GM12874 (cell line): ENCODE results near the gene EFNA2.

Experiments
- TF ChIP-seq, protein P1 (sequence below): IDR thresholded peaks from 2 replicates; pipeline ENCODE4 v1.5.1; 2011; ENCODE audit warnings: low read depth, mild to moderate bottlenecking, control low read depth, low read length, moderate library complexity; ENCODE audit not compliant: insufficient read depth

EFNA2 gene

DNA sequence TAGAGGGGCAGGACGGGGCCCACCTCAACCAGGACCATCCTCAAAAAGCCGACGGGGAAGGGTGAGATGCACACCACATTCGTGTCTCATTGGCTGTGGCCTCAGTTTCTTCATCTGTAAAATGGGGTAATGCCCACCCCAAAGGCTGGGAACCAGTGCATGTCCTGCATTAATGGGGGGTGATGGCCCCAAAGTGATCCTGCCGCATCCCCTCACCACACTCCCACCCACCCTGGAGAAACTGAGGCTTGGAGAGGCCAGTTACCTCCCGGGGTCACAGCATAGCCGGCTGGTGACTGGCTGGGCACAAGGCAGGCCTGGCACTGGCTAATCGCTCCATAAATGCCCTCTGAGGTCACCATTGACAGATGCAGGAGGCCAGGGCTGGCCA lies 37.9 kb upstream of the EFNA2 start:
- TF ChIP-seq, protein P1, sequence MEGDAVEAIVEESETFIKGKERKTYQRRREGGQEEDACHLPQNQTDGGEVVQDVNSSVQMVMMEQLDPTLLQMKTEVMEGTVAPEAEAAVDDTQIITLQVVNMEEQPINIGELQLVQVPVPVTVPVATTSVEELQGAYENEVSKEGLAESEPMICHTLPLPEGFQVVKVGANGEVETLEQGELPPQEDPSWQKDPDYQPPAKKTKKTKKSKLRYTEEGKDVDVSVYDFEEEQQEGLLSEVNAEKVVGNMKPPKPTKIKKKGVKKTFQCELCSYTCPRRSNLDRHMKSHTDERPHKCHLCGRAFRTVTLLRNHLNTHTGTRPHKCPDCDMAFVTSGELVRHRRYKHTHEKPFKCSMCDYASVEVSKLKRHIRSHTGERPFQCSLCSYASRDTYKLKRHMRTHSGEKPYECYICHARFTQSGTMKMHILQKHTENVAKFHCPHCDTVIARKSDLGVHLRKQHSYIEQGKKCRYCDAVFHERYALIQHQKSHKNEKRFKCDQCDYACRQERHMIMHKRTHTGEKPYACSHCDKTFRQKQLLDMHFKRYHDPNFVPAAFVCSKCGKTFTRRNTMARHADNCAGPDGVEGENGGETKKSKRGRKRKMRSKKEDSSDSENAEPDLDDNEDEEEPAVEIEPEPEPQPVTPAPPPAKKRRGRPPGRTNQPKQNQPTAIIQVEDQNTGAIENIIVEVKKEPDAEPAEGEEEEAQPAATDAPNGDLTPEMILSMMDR: no peak

DNA sequence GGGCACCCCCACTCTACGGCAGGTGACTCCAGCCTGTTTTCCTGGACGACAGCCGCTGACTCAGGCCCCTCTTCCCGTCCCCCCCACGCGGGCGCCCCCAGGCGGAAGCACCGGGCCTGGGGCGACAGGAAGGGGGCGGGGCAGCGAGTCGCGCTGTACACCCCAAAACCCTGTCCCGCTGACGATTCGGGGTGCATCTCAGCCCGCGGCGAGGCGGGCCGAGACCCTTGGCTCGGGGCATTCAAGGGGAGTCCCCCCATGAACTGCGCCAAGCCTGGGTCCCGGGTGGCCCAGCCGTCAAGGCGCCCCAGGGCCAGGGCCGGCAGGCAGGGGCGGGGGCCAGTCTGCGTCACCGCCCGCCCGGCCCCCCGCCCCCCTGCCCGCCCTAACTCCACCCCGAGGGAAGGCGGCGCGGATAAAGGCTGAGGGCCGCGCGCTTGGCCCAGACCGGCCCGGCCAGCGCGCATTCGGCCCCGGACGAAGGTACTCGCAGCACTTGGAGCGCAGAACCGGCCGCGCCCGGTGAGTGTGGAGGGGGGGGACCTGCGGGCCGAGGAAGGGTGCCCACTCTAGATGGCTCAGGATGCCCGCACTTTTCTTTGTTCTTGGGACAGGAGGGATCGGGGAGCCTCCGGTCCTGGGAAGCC lies 37.4 kb upstream of the EFNA2 start, which contains the start of gene MIDN:
TSS of gene MIDN (plus strand) at position 445 of the 647 bp plus-strand sequence. CDS start 1,714 bp downstream, outside the sequence.
- TF ChIP-seq, protein P1: peak; percentile 50

DNA sequence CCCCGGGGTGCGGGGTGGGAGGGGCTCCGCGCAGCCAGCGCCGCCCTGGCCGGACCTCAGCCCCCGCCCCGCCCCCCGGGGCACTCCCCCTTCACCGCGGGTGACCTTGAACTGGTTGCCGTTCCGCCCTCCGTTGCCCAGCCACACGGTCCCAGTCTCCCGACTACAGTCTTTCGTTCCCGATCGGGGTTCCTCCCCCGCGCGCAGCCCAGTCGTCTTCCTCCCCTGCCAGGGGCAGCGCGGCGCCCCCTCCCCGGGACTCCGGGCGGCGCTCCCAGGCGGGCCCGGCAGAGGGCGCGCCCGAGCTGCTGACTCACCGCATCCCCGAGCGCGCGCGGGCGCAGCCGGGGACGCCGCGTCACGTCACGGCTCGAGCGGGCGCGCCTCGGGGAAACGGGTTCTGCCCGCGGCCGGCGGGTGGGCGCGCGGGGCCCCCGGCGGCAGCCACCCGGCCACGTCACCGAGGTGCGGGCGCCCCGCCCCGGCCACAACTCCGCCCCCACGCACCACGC lies 36.8 kb upstream of the EFNA2 start:
- TF ChIP-seq, protein P1: peak; percentile 84

DNA sequence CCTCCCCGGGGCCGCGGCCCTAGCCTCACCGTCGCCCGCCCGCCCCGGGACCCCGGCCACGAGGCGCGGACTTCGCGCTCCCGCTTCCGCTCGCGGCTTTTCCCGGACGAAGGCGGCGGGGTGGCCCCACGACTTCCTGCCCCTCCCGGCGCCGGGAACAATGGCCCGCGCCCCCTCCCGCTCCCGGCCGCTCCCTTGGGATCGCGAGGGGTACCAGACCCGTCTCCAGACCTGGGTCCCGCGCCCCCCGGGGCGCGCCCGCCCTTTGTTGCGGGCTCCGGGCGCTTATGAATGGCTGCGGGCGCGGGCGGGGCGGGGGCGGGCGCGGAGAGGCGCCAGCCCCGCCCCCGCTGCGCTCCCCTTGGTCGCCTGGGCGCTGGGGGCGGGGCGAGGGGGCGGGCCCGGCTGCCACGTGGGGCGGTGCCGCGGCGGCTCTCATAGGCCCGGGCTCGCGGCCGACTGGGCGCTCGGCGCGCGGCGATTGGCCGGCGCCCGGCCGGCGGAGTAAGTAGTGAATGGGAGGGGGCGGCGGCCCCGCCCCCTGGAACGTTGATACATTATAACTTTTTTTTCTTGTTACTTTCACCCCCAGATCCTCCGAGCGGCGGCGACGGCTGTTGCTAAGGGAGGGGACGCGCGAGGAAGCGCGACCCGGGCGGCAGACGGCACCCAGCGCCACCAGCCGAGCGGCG lies 36.2 kb upstream of the EFNA2 start:
- TF ChIP-seq, protein P1: no peak

DNA sequence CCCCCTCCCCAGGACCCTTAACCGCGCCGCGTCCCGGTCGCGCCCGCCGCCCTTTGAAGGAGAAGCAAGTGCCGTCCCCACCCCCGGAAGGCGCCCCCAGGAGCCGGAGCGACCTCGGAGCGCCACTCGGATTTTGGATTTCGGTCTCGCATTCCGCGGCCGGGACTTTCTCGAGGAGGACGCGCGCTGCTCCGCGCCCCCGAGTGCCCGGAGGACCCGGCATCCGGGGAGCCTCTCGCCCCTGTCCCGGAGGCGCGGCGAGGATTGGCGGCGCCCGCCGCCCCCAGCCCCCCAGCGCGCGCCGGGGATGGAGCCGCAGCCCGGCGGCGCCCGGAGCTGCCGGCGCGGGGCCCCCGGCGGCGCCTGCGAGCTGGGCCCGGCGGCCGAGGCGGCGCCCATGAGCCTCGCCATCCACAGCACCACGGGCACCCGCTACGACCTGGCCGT lies 35.7 kb upstream of the EFNA2 start:
- TF ChIP-seq, protein P1: no peak

DNA sequence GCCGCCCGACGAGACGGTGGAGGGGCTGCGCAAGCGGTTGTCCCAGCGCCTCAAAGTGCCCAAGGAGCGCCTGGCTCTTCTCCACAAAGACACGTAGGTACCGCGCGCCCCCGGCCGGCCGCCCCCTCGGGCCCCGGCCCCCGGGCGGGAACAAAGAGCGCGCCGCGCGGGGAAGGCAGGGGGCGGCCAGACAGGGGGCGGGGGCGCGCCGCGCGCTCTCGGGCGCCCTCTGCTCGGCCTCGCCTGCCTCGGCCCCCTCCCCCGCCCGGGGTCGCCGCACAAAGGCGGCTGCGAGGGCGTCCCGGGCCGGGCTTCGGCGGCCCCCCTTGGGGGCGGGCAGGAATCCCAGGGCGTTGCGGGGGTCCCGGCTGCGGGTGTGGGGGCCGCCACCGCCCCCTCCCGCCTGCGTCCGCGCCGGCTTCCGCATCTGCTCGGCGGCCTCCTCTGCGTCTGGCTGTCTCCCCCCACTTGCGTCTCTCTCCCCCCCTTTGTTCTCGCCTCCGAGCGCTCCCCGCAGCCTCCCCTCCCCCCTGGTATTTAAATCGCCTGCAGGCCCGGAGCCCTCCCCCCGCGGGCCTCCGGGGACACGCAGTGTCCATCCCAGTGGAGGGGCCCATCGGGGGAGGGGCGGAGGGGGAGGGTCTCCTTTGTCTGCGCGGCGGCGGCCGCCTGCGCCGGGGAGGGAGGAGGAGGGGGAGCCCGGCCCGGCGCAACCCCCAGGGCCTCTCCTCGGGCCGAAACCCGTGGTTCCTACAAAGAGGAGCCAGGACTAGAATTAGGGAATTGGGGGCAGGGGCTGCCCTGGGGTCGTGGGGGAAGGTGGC lies 35.0 kb upstream of the EFNA2 start:
- TF ChIP-seq, protein P1: no peak
